Endodermal cell (in vitro differentiated cells): Measurements from ENCODE around the gene KLHDC2. TPM values are rescaled to one million over a fixed set of nuclear protein-coding genes. Genes with fewer than 3 reads are reported as not detected.
"Not testable (repeated sequence)": the region's sequence is repeated elsewhere in the genome, so short reads cannot be mapped to it uniquely, and the experiment has no call there.

ENCODE experiments used
- DNase-seq: peaks from one replicate; pipeline ENCODE4 v3.0.0-alpha.2; 2017
- H3K27ac ChIP-seq: 2 replicates; pipeline ENCODE4 v1.5.1; 2013; ENCODE audit warnings: mild to moderate bottlenecking, low read depth, low read length, moderate library complexity
- H3K27me3 ChIP-seq: 2 replicates; pipeline ENCODE4 v1.6.1; 2013; ENCODE audit warnings: mild to moderate bottlenecking, low read length, moderate library complexity; ENCODE audit not compliant: insufficient read depth, control insufficient read depth, poor library complexity, severe bottlenecking
- H3K36me3 ChIP-seq: 2 replicates; pipeline ENCODE4 v1.7.0; 2013; ENCODE audit warnings: mild to moderate bottlenecking, low read length, moderate library complexity; ENCODE audit not compliant: control insufficient read depth, insufficient read depth
- H3K4me1 ChIP-seq: one replicate; pipeline ENCODE4 v1.7.0; 2013; ENCODE audit warnings: low read length; ENCODE audit not compliant: control insufficient read depth, insufficient read depth
- H3K4me3 ChIP-seq: 2 replicates; pipeline ENCODE4 v1.5.1; 2013; ENCODE audit warnings: mild to moderate bottlenecking, low read length, moderate library complexity
- H3K9ac ChIP-seq: 2 replicates; pipeline ENCODE4 v1.6.1; 2013; ENCODE audit warnings: mild to moderate bottlenecking, low read length, moderate library complexity; ENCODE audit not compliant: poor library complexity, severe bottlenecking; ENCODE audit errors: extremely low read depth
- H3K9me3 ChIP-seq: 2 replicates; pipeline ENCODE4 v1.6.1; 2013; ENCODE audit warnings: mild to moderate bottlenecking, low read length, moderate library complexity; ENCODE audit not compliant: control insufficient read depth
- H3K27ac Mint-ChIP-seq: 2 replicates; pipeline ENCODE4 v1.8.0; 2020; ENCODE audit warnings: mixed read lengths
- H3K27me3 Mint-ChIP-seq: 2 replicates; pipeline ENCODE4 v1.8.0; 2021; ENCODE audit warnings: mild to moderate bottlenecking, mixed read lengths; ENCODE audit not compliant: insufficient read depth
- H3K36me3 Mint-ChIP-seq: 2 replicates; pipeline ENCODE4 v1.8.0; 2020; ENCODE audit warnings: low read depth, mixed read lengths
- H3K4me1 Mint-ChIP-seq: 2 replicates; pipeline ENCODE4 v1.8.0; 2020; ENCODE audit warnings: mixed read lengths
- H3K4me3 Mint-ChIP-seq: 2 replicates; pipeline ENCODE4 v1.8.0; 2020; ENCODE audit warnings: mild to moderate bottlenecking, moderate library complexity, mixed read lengths
- H3K9me3 Mint-ChIP-seq: 2 replicates; pipeline ENCODE4 v1.8.0; 2020; ENCODE audit warnings: mild to moderate bottlenecking, mixed read lengths
- WGBS, 2 experiments: methylation state at CpG; one replicate each; pipeline versions ENCODE4 v1.1.5 to v1.1.7; 2013; ENCODE audit warnings: missing lambda C conversion rate in 2 of 2, mixed read lengths in 1 of 2; ENCODE audit not compliant: insufficient coverage in 1 of 2, insufficient read length in 1 of 2; 5-methylcytosine and 5-hydroxymethylcytosine counted together
- total RNA-seq, 2 donors: library from RNA; stranded (reverse); fragmentation: NEBNext Ultra II Directional in 1 of 2; extraction: Animal tissue kit (Norgen Biotek cat#: 25700) in 1 of 2; gene quantifications; 2 replicates in 1 of 2; 3 replicates in 1 of 2; pipeline ENCODE4 v1.2.1, GENCODE V29; 2021
- TF ChIP-seq, protein P1 (sequence below): fragments of 200-600 bp; sonication (generic); conservative IDR thresholded peaks from 2 replicates; pipeline ENCODE4 v1.5.0; 2021; ENCODE audit warnings: antibody characterized with exemption, mild to moderate bottlenecking

The KLHDC2 gene
- total RNA-seq, 2 donors from 2014 or later: 45.8 to 48.4 TPM

DNA sequence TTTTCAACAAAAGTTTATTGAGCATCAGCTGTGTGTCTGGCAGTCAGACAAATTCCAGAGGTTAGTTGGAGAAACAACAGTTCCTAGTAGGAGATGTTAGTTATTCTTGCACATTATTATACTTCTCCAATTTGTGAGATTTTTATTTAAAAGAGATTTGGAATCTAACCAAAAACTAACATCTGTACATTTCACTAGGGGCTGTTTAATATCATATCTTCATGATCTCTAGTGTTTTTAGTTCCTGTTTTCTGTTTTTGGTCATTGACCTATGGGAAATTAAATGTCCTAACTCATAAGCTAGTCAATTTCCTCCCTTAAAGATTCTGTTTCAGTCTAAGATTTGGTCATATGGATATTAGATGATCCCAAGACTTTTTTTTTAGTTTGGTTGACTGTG is 34.1 kb upstream of the KLHDC2 start:
- Mint-ChIP-seq H3K4me1 (no peaks in the 10 kb centered on the region), H3K27me3 (peaks cover under 1% of the 10 kb centered on the region), H3K36me3 (no peaks in the 10 kb centered on the region), H3K27ac (no peak overlapping the region), H3K9me3 (no peaks in the 10 kb centered on the region), H3K4me3 (no peak overlapping the region)
- Histone ChIP-seq H3K36me3 (no peaks in the 10 kb centered on the region), H3K27me3 (no peaks in the 10 kb centered on the region), H3K9ac (no peak overlapping the region), H3K9me3 (no peaks in the 10 kb centered on the region), H3K27ac (no peak overlapping the region), H3K4me1 (no peaks in the 10 kb centered on the region), H3K4me3 (no peak overlapping the region)
- no peak for DNase-seq
- TF ChIP-seq, protein P1, sequence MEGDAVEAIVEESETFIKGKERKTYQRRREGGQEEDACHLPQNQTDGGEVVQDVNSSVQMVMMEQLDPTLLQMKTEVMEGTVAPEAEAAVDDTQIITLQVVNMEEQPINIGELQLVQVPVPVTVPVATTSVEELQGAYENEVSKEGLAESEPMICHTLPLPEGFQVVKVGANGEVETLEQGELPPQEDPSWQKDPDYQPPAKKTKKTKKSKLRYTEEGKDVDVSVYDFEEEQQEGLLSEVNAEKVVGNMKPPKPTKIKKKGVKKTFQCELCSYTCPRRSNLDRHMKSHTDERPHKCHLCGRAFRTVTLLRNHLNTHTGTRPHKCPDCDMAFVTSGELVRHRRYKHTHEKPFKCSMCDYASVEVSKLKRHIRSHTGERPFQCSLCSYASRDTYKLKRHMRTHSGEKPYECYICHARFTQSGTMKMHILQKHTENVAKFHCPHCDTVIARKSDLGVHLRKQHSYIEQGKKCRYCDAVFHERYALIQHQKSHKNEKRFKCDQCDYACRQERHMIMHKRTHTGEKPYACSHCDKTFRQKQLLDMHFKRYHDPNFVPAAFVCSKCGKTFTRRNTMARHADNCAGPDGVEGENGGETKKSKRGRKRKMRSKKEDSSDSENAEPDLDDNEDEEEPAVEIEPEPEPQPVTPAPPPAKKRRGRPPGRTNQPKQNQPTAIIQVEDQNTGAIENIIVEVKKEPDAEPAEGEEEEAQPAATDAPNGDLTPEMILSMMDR: no peak

DNA sequence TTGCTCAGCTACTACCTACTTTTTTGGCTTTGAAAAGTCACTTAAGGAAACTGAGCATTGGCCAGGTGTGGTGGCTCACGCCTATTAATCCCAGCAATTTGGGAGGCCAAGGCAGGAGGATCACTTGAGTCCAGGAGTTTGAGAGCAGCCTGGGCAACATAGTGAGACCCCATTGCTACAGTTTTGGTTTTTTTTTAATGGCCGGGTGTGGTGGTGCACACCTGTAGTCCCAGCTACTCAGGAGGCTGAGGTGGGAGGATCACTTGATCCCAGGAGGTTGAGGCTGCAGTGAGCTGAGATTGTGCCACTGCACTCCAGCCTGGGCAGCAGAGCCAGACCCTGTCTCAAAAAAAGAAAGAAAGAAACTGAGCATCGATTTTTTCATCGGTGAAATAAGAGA is 32.3 kb upstream of the KLHDC2 start:
- not testable (repeated sequence) for H3K4me3 Mint-ChIP-seq, H3K9me3 Mint-ChIP-seq, H3K4me1 ChIP-seq, H3K27me3 Mint-ChIP-seq, H3K4me3 ChIP-seq, H3K9me3 ChIP-seq, H3K4me1 Mint-ChIP-seq, H3K27me3 ChIP-seq, H3K36me3 Mint-ChIP-seq, H3K27ac ChIP-seq, DNase-seq, H3K9ac ChIP-seq, H3K36me3 ChIP-seq, H3K27ac Mint-ChIP-seq
- WGBS, 2 experiments: 79 to 83% methylated on average over 4 of the region's 4 CpGs

DNA sequence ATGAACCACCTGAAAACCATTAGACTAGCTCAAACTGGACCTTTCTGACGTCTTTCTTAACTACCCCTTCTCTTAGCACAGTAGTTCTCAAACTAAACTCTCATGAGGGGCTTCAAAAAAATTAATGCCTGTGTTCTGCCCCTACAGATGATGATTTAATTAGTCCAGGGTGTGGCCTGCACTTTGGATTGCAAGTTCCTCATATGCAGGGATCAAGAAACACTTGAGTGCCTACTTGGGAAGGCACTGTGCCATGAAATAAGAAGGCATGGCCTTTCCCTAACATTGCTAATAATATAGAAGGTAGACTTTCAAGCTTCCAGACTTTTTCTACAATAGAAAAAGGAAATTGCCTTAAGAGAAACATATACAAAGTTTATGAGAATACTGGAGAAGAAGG is 22.8 kb upstream of the KLHDC2 start:
- Mint-ChIP-seq H3K27ac (no peak overlapping the region), H3K9me3 (no peaks in the 10 kb centered on the region), H3K27me3 (peaks cover 23% of the 10 kb centered on the region), H3K4me3 (no peak overlapping the region), H3K4me1 (no peaks in the 10 kb centered on the region), H3K36me3 (no peaks in the 10 kb centered on the region)
- DNase-seq: no peak
- 38 to 100% methylated on average over 1 of the region's 1 CpG for WGBS, 2 experiments
- Histone ChIP-seq H3K4me1 (no peaks in the 10 kb centered on the region), H3K9ac (no peak overlapping the region), H3K27me3 (peaks cover 17% of the 10 kb centered on the region), H3K27ac (no peak overlapping the region), H3K4me3 (no peak overlapping the region), H3K36me3 (no peaks in the 10 kb centered on the region), H3K9me3 (no peaks in the 10 kb centered on the region)
- TF ChIP-seq, protein P1: no peak

DNA sequence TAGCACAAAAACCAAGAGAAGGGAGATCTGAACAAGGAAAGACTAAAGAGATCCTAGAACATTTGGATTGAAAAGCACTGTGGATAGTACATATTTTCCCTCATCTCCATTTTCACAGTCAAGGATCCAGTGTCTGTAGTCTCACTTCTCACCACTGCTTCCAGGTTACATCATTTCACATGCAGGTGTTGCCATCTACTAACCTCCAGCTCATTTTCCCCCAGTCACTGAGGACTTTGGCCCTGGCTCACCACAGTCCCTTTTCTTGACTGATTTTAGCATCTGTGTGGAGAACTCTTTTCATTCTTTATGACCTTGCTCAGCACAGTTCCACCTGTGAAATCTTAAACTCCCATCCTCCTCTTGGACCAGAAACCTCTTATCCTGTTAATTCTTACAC is 21.5 kb upstream of the KLHDC2 start:
- H3K36me3 ChIP-seq, H3K4me1 ChIP-seq, H3K4me3 Mint-ChIP-seq, H3K36me3 Mint-ChIP-seq, H3K9ac ChIP-seq, H3K27ac ChIP-seq, H3K4me1 Mint-ChIP-seq, H3K27ac Mint-ChIP-seq, H3K9me3 ChIP-seq, H3K4me3 ChIP-seq, H3K9me3 Mint-ChIP-seq, DNase-seq: not testable (repeated sequence)
- peaks cover 23% of the 10 kb centered on the region for H3K27me3 Mint-ChIP-seq
- peaks cover 17% of the 10 kb centered on the region for H3K27me3 ChIP-seq
